ENCODE data around the gene WSCD1.

WSCD1 gene

DNA sequence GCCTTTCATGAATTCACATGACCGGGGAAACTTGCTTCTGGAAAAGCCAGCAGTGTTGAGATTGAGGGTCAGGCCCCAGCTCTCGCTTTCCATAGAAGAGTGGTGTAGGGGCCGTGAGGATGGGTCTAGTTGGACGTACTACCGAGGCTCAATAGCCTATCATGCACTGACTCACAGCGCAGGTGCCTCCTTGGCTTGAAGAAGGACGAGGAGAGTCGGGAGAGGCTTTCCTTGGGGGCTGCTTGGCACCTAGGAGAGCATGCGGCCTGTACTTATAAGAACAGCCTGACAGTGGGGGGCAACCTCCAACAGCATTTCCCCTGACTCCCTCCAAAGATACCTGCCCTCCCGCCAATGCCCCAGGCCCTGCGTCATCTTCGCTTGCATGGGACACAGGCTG lies 37.6 kb downstream of the WSCD1 start:
- TF ChIP-seq POLR2AphosphoS5 (IDR thresholded peaks at IDR 0.05; ENCODE audit: low read depth, low read length) (no peak), TAF1 (IDR thresholded peaks at IDR 0.05; ENCODE audit: borderline replicate concordance, insufficient read depth, low read length) (no peak), SIN3A (IDR thresholded peaks at IDR 0.05; ENCODE audit: borderline replicate concordance, insufficient read depth, low read length) (no peak), FOXP2 (optimal IDR thresholded peaks at IDR 0.05; ENCODE audit: borderline replicate concordance, extremely low read depth, extremely low read length, insufficient read depth) (no peak)
- TF ChIP-seq, protein P1, sequence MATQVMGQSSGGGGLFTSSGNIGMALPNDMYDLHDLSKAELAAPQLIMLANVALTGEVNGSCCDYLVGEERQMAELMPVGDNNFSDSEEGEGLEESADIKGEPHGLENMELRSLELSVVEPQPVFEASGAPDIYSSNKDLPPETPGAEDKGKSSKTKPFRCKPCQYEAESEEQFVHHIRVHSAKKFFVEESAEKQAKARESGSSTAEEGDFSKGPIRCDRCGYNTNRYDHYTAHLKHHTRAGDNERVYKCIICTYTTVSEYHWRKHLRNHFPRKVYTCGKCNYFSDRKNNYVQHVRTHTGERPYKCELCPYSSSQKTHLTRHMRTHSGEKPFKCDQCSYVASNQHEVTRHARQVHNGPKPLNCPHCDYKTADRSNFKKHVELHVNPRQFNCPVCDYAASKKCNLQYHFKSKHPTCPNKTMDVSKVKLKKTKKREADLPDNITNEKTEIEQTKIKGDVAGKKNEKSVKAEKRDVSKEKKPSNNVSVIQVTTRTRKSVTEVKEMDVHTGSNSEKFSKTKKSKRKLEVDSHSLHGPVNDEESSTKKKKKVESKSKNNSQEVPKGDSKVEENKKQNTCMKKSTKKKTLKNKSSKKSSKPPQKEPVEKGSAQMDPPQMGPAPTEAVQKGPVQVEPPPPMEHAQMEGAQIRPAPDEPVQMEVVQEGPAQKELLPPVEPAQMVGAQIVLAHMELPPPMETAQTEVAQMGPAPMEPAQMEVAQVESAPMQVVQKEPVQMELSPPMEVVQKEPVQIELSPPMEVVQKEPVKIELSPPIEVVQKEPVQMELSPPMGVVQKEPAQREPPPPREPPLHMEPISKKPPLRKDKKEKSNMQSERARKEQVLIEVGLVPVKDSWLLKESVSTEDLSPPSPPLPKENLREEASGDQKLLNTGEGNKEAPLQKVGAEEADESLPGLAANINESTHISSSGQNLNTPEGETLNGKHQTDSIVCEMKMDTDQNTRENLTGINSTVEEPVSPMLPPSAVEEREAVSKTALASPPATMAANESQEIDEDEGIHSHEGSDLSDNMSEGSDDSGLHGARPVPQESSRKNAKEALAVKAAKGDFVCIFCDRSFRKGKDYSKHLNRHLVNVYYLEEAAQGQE (IDR thresholded peaks at IDR 0.05; ENCODE audit: insufficient read depth in 1 of 2, low read depth in 2 of 2, low read length in 2 of 2) = no peak

DNA sequence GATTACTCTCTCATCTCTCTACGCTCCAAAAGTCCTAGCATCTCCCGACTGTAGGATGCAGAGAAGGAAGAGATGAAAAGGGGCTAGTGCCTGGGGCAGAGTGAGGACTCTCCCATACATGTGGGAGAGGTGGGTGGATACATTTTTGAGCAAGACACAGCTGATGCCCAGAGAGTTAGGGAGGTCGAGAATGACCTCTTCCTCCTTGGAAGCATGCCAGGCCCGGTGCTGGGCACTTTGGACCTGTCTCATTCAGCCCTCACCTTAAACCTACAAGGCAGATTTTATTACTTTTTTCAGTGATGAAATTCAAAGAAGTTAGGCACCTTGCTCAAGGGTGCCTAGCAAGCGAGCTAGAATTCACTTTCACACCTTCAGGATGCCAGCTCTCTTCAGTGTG lies 38.2 kb downstream of the WSCD1 start:
- TF ChIP-seq TAF1 (IDR thresholded peaks at IDR 0.05; ENCODE audit: borderline replicate concordance, insufficient read depth, low read length) (no peak), FOXP2 (optimal IDR thresholded peaks at IDR 0.05; ENCODE audit: borderline replicate concordance, extremely low read depth, extremely low read length, insufficient read depth) (no peak), POLR2AphosphoS5 (IDR thresholded peaks at IDR 0.05; ENCODE audit: low read depth, low read length) (peak; percentile 12; the same call in 1 of the 2 replicates)

DNA sequence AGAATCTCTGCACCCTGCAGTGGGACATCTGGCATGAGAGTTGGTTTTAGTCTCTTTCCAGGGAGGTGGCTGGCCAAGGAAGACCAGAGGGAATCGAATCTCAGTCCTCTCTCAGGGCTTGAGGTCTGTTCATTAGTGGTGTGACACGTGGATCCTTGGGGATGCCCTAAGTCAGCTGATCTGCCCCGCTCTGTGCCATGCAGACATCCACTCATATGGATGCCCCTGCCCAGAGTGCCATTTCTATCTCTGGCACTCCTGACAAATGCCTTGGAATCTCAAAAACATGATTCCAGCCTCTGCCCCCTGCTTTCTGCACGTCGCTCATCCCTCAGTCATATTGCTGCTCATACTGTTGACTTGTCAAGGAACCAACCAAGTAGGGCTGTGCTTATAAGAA lies 38.8 kb downstream of the WSCD1 start:
- TF ChIP-seq FOXP2 (optimal IDR thresholded peaks at IDR 0.05; ENCODE audit: borderline replicate concordance, extremely low read depth, extremely low read length, insufficient read depth) (no peak), POLR2AphosphoS5 (IDR thresholded peaks at IDR 0.05; ENCODE audit: low read depth, low read length) (no peak; the same call in 1 of the 2 replicates), SIN3A (IDR thresholded peaks at IDR 0.05; ENCODE audit: borderline replicate concordance, insufficient read depth, low read length) (no peak), TAF1 (IDR thresholded peaks at IDR 0.05; ENCODE audit: borderline replicate concordance, insufficient read depth, low read length) (no peak)
- TF ChIP-seq, protein P1 (IDR thresholded peaks at IDR 0.05; ENCODE audit: insufficient read depth in 1 of 2, low read depth in 2 of 2, low read length in 2 of 2) = no peak

DNA sequence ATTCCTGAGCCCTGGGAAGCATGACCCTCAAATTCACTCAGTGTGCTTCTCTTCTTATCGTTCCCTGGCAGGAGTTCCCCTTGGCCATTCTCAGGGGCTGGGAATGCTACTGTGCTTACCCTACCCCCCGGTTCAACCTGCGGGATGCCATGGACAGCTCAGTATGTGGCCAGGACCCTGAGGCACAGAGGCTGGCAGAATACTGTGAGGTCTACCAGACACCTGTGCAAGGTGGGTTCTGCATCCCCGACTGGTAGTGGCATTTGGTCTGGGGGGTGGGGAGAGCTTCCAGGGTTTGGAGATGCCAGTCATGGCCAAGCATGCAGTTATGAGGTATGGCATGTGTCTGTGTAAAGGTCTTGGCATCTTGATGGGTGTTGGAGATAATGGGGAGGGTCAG lies 39.4 kb downstream of the WSCD1 start:
- no peak for TF ChIP-seq POLR2AphosphoS5 (IDR thresholded peaks at IDR 0.05; ENCODE audit: low read depth, low read length)
- TF ChIP-seq SIN3A (IDR thresholded peaks at IDR 0.05; ENCODE audit: borderline replicate concordance, insufficient read depth, low read length) = no peak
- no peak for TF ChIP-seq TAF1 (IDR thresholded peaks at IDR 0.05; ENCODE audit: borderline replicate concordance, insufficient read depth, low read length)
- TF ChIP-seq, protein P1 (IDR thresholded peaks at IDR 0.05; ENCODE audit: insufficient read depth in 1 of 2, low read depth in 2 of 2, low read length in 2 of 2) = no peak
- no peak for TF ChIP-seq FOXP2 (optimal IDR thresholded peaks at IDR 0.05; ENCODE audit: borderline replicate concordance, extremely low read depth, extremely low read length, insufficient read depth)

DNA sequence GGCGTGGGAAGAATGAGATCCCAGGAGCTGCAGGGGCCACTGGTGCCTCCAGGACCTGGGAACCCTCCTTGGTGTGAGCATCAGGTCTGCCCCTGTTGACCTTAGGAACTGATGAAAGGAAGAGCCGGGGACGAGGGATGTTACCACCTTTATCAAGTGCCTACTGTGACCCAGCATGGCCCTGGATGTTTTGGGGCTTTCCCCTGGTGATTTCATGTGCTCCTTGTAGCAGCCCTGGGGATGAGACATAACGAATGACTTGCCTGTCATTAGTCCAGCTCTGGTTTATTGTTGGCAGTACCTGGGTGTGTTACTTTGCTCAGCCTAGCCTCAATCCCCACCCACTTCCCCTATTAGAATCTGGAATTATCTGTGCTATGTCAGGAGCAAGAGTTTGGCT lies 39.9 kb downstream of the WSCD1 start:
- no peak for TF ChIP-seq TAF1 (IDR thresholded peaks at IDR 0.05; ENCODE audit: borderline replicate concordance, insufficient read depth, low read length)
- TF ChIP-seq FOXP2 (optimal IDR thresholded peaks at IDR 0.05; ENCODE audit: borderline replicate concordance, extremely low read depth, extremely low read length, insufficient read depth) = no peak
- TF ChIP-seq SIN3A (IDR thresholded peaks at IDR 0.05; ENCODE audit: borderline replicate concordance, insufficient read depth, low read length) = no peak
- TF ChIP-seq, protein P1 (IDR thresholded peaks at IDR 0.05; ENCODE audit: insufficient read depth in 1 of 2, low read depth in 2 of 2, low read length in 2 of 2) = no peak
- TF ChIP-seq POLR2AphosphoS5 (IDR thresholded peaks at IDR 0.05; ENCODE audit: low read depth, low read length) = no peak
